SK-N-SH (cell line): ENCODE data around the gene CDIPT.

Experiments
- RFX5 ChIP-seq: IDR thresholded peaks from 2 replicates; pipeline ENCODE4 v1.6.1; 2012; ENCODE audit warnings: mild to moderate bottlenecking, improper control_type of control experiment, low read length
- TF ChIP-seq, protein P1 (sequence below): fragments of 200-600 bp; sonication (generic); IDR thresholded peaks from 2 replicates; pipeline ENCODE4 v1.6.1; 2017; ENCODE audit warnings: antibody characterized with exemption, mild to moderate bottlenecking, moderate library complexity

DNA sequence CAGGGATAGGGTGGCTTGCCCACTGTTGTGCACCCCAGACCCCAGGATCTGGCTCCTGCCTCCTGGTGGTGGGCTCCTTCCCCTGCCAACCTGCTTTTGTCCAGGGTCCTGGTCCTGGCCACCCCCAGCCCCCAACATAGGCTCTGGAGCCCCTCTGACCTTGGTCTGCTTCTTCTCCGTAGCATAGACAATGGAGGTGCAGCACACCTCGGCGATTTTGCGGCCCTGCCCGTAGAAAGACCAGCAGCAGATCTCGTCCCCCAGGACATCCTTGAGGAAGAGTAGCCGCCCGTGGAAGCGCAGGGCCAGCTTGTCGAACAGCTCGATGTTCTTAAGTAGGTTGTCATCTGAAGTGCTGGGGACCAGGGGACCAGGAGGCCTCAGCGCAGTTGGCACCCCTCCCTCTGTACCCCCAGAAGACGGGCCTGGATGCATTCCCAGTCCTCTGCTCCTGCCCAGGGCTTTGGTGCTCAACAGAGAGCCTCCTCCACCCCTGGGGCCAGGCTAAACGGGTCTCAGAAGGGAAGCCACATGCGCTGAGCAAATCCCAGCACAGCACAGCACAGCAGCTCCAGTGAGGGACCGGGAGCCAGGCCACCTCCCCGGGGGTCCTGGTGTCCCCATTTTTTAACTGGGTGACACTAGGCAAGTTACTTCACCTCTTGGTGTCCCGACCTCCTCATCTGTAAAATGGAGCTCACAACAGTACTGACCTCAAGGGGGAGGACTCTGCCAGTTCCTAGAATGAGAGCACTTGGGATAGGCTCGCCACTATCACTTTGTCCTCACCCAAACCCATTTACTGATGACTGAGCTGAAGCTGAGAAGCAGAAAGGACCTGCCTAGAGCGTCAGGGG lies 48.0 kb upstream of the CDIPT start:
- TF ChIP-seq RFX5: no peak
- TF ChIP-seq, protein P1, sequence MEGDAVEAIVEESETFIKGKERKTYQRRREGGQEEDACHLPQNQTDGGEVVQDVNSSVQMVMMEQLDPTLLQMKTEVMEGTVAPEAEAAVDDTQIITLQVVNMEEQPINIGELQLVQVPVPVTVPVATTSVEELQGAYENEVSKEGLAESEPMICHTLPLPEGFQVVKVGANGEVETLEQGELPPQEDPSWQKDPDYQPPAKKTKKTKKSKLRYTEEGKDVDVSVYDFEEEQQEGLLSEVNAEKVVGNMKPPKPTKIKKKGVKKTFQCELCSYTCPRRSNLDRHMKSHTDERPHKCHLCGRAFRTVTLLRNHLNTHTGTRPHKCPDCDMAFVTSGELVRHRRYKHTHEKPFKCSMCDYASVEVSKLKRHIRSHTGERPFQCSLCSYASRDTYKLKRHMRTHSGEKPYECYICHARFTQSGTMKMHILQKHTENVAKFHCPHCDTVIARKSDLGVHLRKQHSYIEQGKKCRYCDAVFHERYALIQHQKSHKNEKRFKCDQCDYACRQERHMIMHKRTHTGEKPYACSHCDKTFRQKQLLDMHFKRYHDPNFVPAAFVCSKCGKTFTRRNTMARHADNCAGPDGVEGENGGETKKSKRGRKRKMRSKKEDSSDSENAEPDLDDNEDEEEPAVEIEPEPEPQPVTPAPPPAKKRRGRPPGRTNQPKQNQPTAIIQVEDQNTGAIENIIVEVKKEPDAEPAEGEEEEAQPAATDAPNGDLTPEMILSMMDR: no peak
